ENCODE measurements around the gene RGL2. TPM values are rescaled to one million over a fixed set of nuclear protein-coding genes. Genes with fewer than 3 reads are reported as not detected.
A peak's percentile ranks its signal among the peaks of the same experiment; 100 is the strongest.

RGL2 gene
- total and polyA plus RNA-seq, 2 of the 13 experiments (the other 11 are each of a cell fraction or from before 2014, with no cell fraction given): 22.9 to 47.4 TPM

- TF ChIP-seq ZNF775 (CRISPR knock-in tag; IDR thresholded peaks at IDR 0.05; ENCODE audit: borderline replicate concordance): peak; percentile 80; the same call in 1 of the 2 replicates
- TF ChIP-seq MAZ (IDR thresholded peaks at IDR 0.05; ENCODE audit: borderline replicate concordance, low read depth, low read length): peak; percentile 63; the same call in 1 of the 2 replicates
- no peak; the same call in 1 of the 2 replicates for TF ChIP-seq MAZ (CRISPR knock-in tag; IDR thresholded peaks at IDR 0.05; ENCODE audit: low read depth)
- TF ChIP-seq SNRNP70 (IDR thresholded peaks at IDR 0.05; ENCODE audit: low read depth, low read length): no peak
- TF ChIP-seq ZKSCAN8 (CRISPR knock-in tag; IDR thresholded peaks at IDR 0.05; ENCODE audit: borderline replicate concordance): peak; percentile 61; the same call in 1 of the 2 replicates
- TF ChIP-seq TEAD3 (CRISPR knock-in tag; optimal IDR thresholded peaks at IDR 0.05; ENCODE audit: borderline replicate concordance): peak; percentile 54
- no peak; the same call in 1 of the 2 replicates for TF ChIP-seq PLSCR1 (CRISPR knock-in tag; IDR thresholded peaks at IDR 0.05; ENCODE audit: borderline replicate concordance)
- peak; percentile 90; the same call in 1 of the 2 replicates for TF ChIP-seq ATF6 (CRISPR knock-in tag; conservative IDR thresholded peaks at IDR 0.05)
- peak; percentile 74; the same call in 1 of the 2 replicates for TF ChIP-seq ZSCAN29 (CRISPR knock-in tag; conservative IDR thresholded peaks at IDR 0.05)
- TF ChIP-seq ZNF567 (CRISPR knock-in tag; IDR thresholded peaks at IDR 0.05; ENCODE audit: borderline replicate concordance): peak; percentile 52; the same call in 1 of the 2 replicates
- TF ChIP-seq ARNT2 (CRISPR knock-in tag; IDR thresholded peaks at IDR 0.05; ENCODE audit: low read depth): peak; percentile 92
- no peak; the same call in 1 of the 2 replicates for TF ChIP-seq EEA1 (CRISPR knock-in tag; IDR thresholded peaks at IDR 0.05; ENCODE audit: borderline replicate concordance)
- peak; percentile 84; the same call in 1 of the 2 replicates for TF ChIP-seq ZFP36L2 (CRISPR knock-in tag; IDR thresholded peaks at IDR 0.05)
- TF ChIP-seq ZKSCAN1 (IDR thresholded peaks at IDR 0.05; ENCODE audit: low read length): 0 out of 2 replicates have a peak, but pooled peaks have one; percentile 10
- no peak for TF ChIP-seq NBN (conservative IDR thresholded peaks at IDR 0.05)
- peak; percentile 90; the same call in 1 of the 2 replicates for TF ChIP-seq LRRFIP1 (CRISPR knock-in tag; conservative IDR thresholded peaks at IDR 0.05)
- TF ChIP-seq THAP8 (CRISPR knock-in tag; IDR thresholded peaks at IDR 0.05; ENCODE audit: borderline replicate concordance): peak; percentile 92; the same call in 1 of the 2 replicates
- TF ChIP-seq SUZ12 (IDR thresholded peaks at IDR 0.05; ENCODE audit: low read depth, low read length): no peak
- peak; percentile 83; the same call in 1 of the 2 replicates for TF ChIP-seq ZNF737 (CRISPR knock-in tag; IDR thresholded peaks at IDR 0.05; ENCODE audit: borderline replicate concordance)
- TF ChIP-seq KAT2B (IDR thresholded peaks at IDR 0.05; ENCODE audit: borderline replicate concordance, low read depth, low read length): no peak
- TF ChIP-seq ZNF317 (CRISPR knock-in tag; IDR thresholded peaks at IDR 0.05): peak; percentile 81; the same call in 1 of the 2 replicates
- 0 out of 2 replicates have a peak, but pooled peaks have one; percentile 19 for TF ChIP-seq PCBP1 (IDR thresholded peaks at IDR 0.05; ENCODE audit: borderline replicate concordance, low read depth, low read length)
- TF ChIP-seq PHF8 (CRISPR knock-in tag; IDR thresholded peaks at IDR 0.05): peak; percentile 93
- no peak for TF ChIP-seq ADNP (CRISPR knock-in tag; IDR thresholded peaks at IDR 0.05)
Observed at GRCh38 chr6:33271468-33272274, 27.1 kb downstream of the RGL2 start, which contains the start of the genes RPS18 and VPS52 (continued).

Data from HepG2 (cell line).